Measurements from ENCODE around the gene RNF38.
"Not testable (repeated sequence)": the region's sequence is repeated elsewhere in the genome, so short reads cannot be mapped to it uniquely, and the experiment has no call there.

RNF38 gene

DNA sequence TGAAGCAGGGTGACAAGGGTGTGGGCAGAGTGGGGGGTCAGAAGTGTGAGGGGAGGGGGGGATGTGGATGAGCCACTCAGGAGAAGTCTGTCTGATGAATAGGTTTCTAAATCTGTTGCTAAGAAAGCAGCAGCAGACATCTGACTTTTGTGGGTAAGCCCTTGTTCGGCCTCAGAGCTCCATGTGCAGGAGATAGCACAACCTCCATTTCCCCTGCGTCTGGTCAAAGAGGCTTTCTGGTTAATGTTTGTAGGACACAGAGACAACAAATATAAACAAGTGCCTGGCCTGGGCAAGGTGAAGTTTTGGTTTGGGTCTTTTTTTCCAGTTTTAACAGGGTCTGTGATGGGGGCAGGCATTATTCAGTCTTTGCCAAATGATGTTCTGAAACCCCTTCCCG, 84.8 kb downstream of the RNF38 start:
- H3K36me3 ChIP-seq (ENCODE audit: control insufficient read depth in 1 of 2, insufficient read depth in 2 of 2, low read length in 2 of 2): no peaks in the 10 kb centered on the region
- no peaks in the 10 kb centered on the region for H3K27me3 ChIP-seq (ENCODE audit: low read depth, low read length)
- H3K4me3 ChIP-seq (ENCODE audit: low read depth in 1 of 2, low read length in 2 of 2): no peak overlapping the region
- no peak overlapping the region for H3K27ac ChIP-seq (ENCODE audit: low read length)
- no peaks in the 10 kb centered on the region for H3K4me1 ChIP-seq (ENCODE audit: control insufficient read depth in 1 of 2, insufficient read depth in 2 of 2, low read length in 2 of 2)
- H3K9me3 ChIP-seq (ENCODE audit: control insufficient read depth in 1 of 2, low read length in 2 of 2): no peaks in the 10 kb centered on the region

DNA sequence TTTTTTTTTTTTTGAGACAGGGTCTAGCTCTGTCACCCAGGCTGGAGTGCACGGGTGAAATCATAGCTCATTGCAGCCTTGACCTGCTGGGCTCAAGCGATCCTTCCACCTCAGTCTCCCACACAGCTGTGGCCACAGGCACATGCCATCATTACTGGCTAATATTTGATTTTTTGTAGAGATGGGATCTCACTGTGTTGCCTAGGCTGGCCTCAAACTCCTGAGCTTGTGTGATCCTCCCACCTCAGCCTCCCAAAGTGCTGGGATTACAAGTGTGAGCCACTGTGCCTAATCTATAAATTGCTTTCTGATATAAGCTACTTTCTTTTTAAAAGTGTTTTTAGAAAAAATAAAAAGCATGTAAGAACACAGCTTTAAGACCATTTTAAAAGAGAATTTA, 85.3 kb downstream of the RNF38 start:
- Histone ChIP-seq H3K36me3 (ENCODE audit: control insufficient read depth in 1 of 2, insufficient read depth in 2 of 2, low read length in 2 of 2) (no peaks in the 10 kb centered on the region), H3K4me1 (ENCODE audit: control insufficient read depth in 1 of 2, insufficient read depth in 2 of 2, low read length in 2 of 2) (no peaks in the 10 kb centered on the region), H3K9me3 (ENCODE audit: control insufficient read depth in 1 of 2, low read length in 2 of 2) (no peaks in the 10 kb centered on the region), H3K4me3 (ENCODE audit: low read depth in 1 of 2, low read length in 2 of 2) (no peak overlapping the region), H3K27me3 (ENCODE audit: low read depth, low read length) (no peaks in the 10 kb centered on the region), H3K27ac (ENCODE audit: low read length) (no peak overlapping the region)

DNA sequence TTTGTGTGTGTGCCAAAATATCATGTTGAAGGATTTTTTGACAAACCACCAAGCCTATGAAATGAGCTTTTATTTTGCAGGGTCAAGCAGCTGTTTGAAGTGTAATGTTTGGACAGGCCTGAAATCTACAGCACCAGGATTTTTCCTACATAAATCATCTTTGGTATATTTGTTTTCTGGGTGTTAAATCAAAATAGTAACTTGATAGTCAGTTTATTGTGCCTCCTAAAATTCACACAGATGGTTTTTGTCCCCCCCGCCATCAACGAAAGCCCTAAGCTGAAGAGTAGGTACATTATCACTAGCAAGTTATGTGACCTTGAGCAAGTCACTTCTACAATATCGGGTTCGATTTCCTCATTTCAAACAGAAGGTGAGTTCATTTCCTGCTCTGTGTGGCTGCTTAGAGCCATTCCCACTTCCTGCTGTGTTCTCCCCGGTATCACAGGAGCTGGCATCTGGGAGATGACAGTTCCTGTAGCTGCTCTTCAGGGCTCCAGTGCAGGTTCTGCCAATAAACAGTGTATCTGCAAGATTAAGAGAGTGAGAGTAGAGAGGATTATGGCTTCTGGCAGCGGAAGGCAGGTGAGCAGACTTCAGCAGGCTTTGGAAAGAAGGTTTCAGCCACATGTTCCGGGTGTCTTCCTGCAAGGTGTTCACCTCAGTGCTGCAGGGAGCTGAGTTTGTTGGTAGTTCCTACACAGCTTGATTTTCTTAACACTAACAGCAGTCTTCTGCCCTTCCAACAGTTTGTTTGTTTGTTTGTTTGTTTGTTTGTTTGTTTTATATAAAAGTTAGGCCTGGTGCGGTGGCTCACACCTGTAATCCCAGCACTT, 93.4 kb downstream of the RNF38 start:
- Histone ChIP-seq H3K27me3 (ENCODE audit: low read depth, low read length) (no peaks in the 10 kb centered on the region), H3K4me1 (ENCODE audit: control insufficient read depth in 1 of 2, insufficient read depth in 2 of 2, low read length in 2 of 2) (no peaks in the 10 kb centered on the region), H3K27ac (ENCODE audit: low read length) (no peak overlapping the region), H3K36me3 (ENCODE audit: control insufficient read depth in 1 of 2, insufficient read depth in 2 of 2, low read length in 2 of 2) (no peaks in the 10 kb centered on the region), H3K4me3 (ENCODE audit: low read depth in 1 of 2, low read length in 2 of 2) (no peak overlapping the region), H3K9me3 (ENCODE audit: control insufficient read depth in 1 of 2, low read length in 2 of 2) (no peaks in the 10 kb centered on the region)

DNA sequence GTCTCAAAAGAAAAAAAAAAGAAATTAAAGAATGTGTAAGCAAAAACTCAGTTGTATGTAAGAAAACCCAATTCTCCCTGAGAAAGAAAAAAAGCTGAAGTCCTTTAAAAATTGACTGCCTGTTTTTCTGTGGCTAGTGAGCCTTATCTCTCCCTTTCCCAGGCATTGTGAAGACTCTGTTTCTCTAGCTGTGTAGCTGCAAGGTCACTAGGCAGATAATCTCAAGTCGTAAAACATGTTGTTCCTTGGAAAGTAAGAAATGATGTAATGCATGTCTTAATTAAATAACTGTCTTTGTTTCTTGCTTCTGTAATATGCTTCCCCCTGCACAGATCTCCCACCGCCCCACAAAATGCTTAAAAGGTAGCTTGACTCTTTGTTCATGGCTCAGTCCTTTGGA, 95.7 kb downstream of the RNF38 start:
- H3K27me3 ChIP-seq (ENCODE audit: low read depth, low read length); H3K4me3 ChIP-seq (ENCODE audit: low read depth in 1 of 2, low read length in 2 of 2); H3K9me3 ChIP-seq (ENCODE audit: control insufficient read depth in 1 of 2, low read length in 2 of 2); H3K36me3 ChIP-seq (ENCODE audit: control insufficient read depth in 1 of 2, insufficient read depth in 2 of 2, low read length in 2 of 2); H3K4me1 ChIP-seq (ENCODE audit: control insufficient read depth in 1 of 2, insufficient read depth in 2 of 2, low read length in 2 of 2); H3K27ac ChIP-seq (ENCODE audit: low read length): not testable (repeated sequence)

DNA sequence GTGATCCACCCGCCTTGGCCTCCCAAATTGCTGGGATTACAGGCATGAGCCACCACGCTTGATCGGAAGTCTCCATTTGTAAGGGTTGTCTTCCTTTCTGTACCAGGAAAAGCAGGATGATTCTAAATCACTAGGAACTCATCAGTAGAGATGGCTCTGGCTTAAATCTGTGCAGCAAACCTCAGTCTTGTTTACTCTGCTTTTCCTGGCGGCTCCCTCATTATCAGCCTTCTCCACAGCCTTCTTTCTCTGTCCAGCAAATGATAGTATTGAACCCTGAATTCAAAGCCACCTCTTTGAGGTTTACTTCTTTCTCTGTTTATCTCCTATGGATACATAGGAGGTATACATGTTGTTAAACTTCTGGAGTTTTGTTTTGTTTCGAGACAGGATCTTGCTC, 98.8 kb downstream of the RNF38 start:
- H3K4me1 ChIP-seq (ENCODE audit: control insufficient read depth in 1 of 2, insufficient read depth in 2 of 2, low read length in 2 of 2): no peaks in the 10 kb centered on the region
- no peak overlapping the region for H3K27ac ChIP-seq (ENCODE audit: low read length)
- no peaks in the 10 kb centered on the region for H3K36me3 ChIP-seq (ENCODE audit: control insufficient read depth in 1 of 2, insufficient read depth in 2 of 2, low read length in 2 of 2)
- H3K9me3 ChIP-seq (ENCODE audit: control insufficient read depth in 1 of 2, low read length in 2 of 2): no peaks in the 10 kb centered on the region
- no peaks in the 10 kb centered on the region for H3K27me3 ChIP-seq (ENCODE audit: low read depth, low read length)
- H3K4me3 ChIP-seq (ENCODE audit: low read depth in 1 of 2, low read length in 2 of 2): no peak overlapping the region

DNA sequence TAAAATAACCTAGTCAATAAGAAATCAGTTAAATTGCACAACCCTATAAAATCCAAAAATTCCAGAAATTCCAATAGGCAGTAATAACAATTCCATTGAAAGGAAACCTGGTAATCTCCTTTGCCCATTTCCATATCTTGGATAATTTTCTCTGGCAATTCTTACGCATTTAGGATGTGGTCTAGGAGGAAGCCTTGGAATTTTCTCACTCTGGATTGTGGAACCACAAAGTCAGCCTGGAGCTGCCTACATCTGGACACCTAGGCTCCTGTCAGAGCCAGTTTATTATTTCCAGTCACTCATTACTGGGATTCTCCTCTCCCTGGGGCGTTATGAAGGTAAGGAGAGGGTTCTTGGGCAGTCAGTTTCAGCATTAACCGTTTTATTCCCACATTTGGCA, 101.5 kb downstream of the RNF38 start:
- H3K4me1 ChIP-seq (ENCODE audit: control insufficient read depth in 1 of 2, insufficient read depth in 2 of 2, low read length in 2 of 2): no peaks in the 10 kb centered on the region
- no peak overlapping the region for H3K27ac ChIP-seq (ENCODE audit: low read length)
- no peak overlapping the region for H3K4me3 ChIP-seq (ENCODE audit: low read depth in 1 of 2, low read length in 2 of 2)
- H3K9me3 ChIP-seq (ENCODE audit: control insufficient read depth in 1 of 2, low read length in 2 of 2): no peaks in the 10 kb centered on the region
- no peaks in the 10 kb centered on the region for H3K36me3 ChIP-seq (ENCODE audit: control insufficient read depth in 1 of 2, insufficient read depth in 2 of 2, low read length in 2 of 2)
- H3K27me3 ChIP-seq (ENCODE audit: low read depth, low read length): no peaks in the 10 kb centered on the region

DNA sequence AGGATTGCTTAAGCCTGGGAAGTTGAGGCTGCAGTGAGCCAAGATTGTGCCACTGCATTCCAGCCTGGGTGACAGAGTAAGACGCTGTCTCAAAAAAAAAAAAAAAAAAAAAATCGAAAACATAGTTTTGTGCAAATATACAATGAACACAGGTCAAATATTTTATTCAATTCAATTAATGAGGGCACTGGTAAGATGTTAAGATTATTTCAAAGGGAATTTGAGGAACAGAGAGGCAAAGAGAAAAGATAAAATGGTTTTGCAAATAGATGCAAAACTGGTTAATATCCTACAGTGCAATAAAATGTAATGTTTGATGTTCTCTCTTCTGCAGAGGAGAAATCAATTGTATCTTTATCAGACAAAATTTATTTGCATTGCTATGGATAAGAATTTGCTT, 102.3 kb downstream of the RNF38 start:
- H3K36me3 ChIP-seq (ENCODE audit: control insufficient read depth in 1 of 2, insufficient read depth in 2 of 2, low read length in 2 of 2): no peaks in the 10 kb centered on the region
- no peaks in the 10 kb centered on the region for H3K27me3 ChIP-seq (ENCODE audit: low read depth, low read length)
- H3K9me3 ChIP-seq (ENCODE audit: control insufficient read depth in 1 of 2, low read length in 2 of 2): no peaks in the 10 kb centered on the region
- no peak overlapping the region for H3K27ac ChIP-seq (ENCODE audit: low read length)
- no peaks in the 10 kb centered on the region for H3K4me1 ChIP-seq (ENCODE audit: control insufficient read depth in 1 of 2, insufficient read depth in 2 of 2, low read length in 2 of 2)
- H3K4me3 ChIP-seq (ENCODE audit: low read depth in 1 of 2, low read length in 2 of 2): no peak overlapping the region

DNA sequence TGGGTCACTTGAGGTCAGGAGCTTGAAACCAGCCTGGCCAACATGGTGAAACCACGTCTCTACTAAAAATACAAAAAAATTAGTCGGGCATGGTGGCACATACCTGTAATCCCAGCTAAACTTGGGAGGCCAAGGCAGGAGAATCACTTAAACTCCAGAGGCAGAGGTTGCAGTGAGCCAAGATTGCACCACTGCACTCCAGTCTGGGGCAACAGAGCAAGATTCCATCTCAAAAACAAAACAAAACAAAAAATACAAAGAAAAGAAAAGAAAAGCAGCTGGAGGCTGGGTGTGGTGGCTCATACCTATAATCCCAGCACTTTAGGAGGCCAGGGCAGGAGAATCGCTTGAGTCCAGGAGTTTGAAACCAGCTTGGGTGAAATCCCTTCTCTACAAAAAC, 105.1 kb downstream of the RNF38 start:
- not testable (repeated sequence) for H3K4me3 ChIP-seq (ENCODE audit: low read depth in 1 of 2, low read length in 2 of 2); H3K4me1 ChIP-seq (ENCODE audit: control insufficient read depth in 1 of 2, insufficient read depth in 2 of 2, low read length in 2 of 2); H3K27ac ChIP-seq (ENCODE audit: low read length); H3K9me3 ChIP-seq (ENCODE audit: control insufficient read depth in 1 of 2, low read length in 2 of 2); H3K36me3 ChIP-seq (ENCODE audit: control insufficient read depth in 1 of 2, insufficient read depth in 2 of 2, low read length in 2 of 2); H3K27me3 ChIP-seq (ENCODE audit: low read depth, low read length)

DNA sequence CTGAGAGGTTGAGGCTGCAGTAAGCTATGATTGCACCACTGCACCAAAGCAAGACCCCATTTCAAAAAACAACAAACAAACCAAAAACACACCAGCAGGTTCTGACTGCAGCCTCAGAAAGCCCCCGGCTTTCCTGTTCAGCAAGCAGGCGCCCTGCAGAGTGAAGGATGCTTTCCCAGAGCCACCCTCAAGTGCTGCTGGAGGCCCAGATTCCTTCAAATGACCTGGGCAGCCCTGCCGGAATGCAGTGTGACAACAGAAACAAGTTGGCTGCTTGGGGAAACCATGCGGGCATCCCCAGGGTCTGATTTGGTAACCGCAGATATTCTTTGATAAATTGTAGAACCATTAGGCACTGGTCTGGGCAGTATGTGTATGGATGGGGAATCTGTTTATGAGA, 106.2 kb downstream of the RNF38 start:
- Histone ChIP-seq H3K27ac (ENCODE audit: low read length) (no peak overlapping the region), H3K36me3 (ENCODE audit: control insufficient read depth in 1 of 2, insufficient read depth in 2 of 2, low read length in 2 of 2) (no peaks in the 10 kb centered on the region), H3K4me1 (ENCODE audit: control insufficient read depth in 1 of 2, insufficient read depth in 2 of 2, low read length in 2 of 2) (no peaks in the 10 kb centered on the region), H3K4me3 (ENCODE audit: low read depth in 1 of 2, low read length in 2 of 2) (no peak overlapping the region), H3K9me3 (ENCODE audit: control insufficient read depth in 1 of 2, low read length in 2 of 2) (no peaks in the 10 kb centered on the region), H3K27me3 (ENCODE audit: low read depth, low read length) (no peaks in the 10 kb centered on the region)

DNA sequence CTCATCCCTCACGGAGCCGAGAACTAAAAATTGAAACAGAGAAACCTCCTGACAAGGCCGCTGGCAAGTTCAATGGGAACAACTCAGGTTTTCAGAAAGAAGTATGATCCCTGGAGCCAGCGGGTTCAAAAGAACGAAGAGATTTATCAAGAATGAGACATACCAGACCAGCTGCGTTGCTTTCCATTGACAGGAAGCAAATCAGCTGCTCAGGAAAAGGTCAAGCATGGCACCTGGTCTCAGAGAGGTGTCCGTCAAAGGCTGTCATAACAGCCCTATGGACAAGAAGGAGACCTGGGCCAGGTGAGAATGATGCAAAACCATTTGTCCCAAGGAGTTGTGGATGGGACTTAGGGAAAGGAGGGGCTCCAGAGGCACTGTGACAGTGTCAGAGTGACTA, 106.9 kb downstream of the RNF38 start:
- no peak overlapping the region for H3K27ac ChIP-seq (ENCODE audit: low read length)
- no peak overlapping the region for H3K4me3 ChIP-seq (ENCODE audit: low read depth in 1 of 2, low read length in 2 of 2)
- H3K4me1 ChIP-seq (ENCODE audit: control insufficient read depth in 1 of 2, insufficient read depth in 2 of 2, low read length in 2 of 2): no peaks in the 10 kb centered on the region
- no peaks in the 10 kb centered on the region for H3K27me3 ChIP-seq (ENCODE audit: low read depth, low read length)
- no peaks in the 10 kb centered on the region for H3K9me3 ChIP-seq (ENCODE audit: control insufficient read depth in 1 of 2, low read length in 2 of 2)
- H3K36me3 ChIP-seq (ENCODE audit: control insufficient read depth in 1 of 2, insufficient read depth in 2 of 2, low read length in 2 of 2): no peaks in the 10 kb centered on the region

DNA sequence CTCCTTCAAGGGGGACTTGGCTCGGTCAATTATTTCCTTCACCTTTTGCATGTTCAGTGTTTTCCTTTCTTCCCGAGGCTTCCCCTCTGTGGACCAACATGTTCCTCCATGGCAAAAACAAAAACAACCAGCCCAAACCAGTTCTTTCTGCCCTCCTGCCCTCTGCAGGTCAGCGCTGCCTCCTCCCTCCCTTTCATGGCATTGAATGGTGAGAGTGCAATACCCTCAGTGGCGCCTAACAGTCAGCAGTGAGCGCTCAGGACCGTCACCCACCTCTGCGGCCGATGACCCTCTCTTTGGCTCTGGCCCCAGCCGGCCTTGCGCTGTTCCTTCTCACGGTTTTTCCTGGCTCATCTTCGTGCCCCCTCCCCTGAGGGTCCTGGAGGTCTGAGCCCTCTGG, 107.4 kb downstream of the RNF38 start:
- Histone ChIP-seq H3K4me3 (ENCODE audit: low read depth in 1 of 2, low read length in 2 of 2) (no peak overlapping the region), H3K9me3 (ENCODE audit: control insufficient read depth in 1 of 2, low read length in 2 of 2) (no peaks in the 10 kb centered on the region), H3K36me3 (ENCODE audit: control insufficient read depth in 1 of 2, insufficient read depth in 2 of 2, low read length in 2 of 2) (no peaks in the 10 kb centered on the region), H3K27ac (ENCODE audit: low read length) (no peak overlapping the region), H3K4me1 (ENCODE audit: control insufficient read depth in 1 of 2, insufficient read depth in 2 of 2, low read length in 2 of 2) (no peaks in the 10 kb centered on the region), H3K27me3 (ENCODE audit: low read depth, low read length) (no peaks in the 10 kb centered on the region)

DNA sequence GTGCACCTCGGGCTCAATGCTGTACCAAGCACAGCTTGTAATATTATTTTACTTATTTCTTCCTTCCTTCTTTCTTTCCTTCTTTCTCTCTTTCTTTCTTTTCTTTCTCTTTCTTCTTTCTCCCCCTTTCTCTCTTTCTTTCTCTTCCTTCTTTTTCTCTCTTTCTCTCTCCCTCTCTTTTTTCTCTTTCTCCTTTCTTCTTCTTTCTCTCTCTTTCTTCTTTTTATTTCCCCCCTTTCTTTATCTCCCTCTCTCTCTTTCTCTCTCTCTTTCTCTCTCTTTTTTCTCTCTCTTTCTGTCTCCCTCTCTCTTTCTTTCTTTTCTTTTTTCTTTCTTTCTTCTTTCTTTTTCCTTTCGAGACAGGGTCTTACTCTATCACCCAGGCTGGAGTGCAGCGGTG, 109.1 kb downstream of the RNF38 start:
- Histone ChIP-seq H3K27me3 (ENCODE audit: low read depth, low read length) (no peaks in the 10 kb centered on the region), H3K27ac (ENCODE audit: low read length) (no peak overlapping the region)

More for the DNA sequence above, 109.1 kb downstream of the RNF38 start:
- Histone ChIP-seq H3K4me3 (ENCODE audit: low read depth in 1 of 2, low read length in 2 of 2) (no peak overlapping the region), H3K36me3 (ENCODE audit: control insufficient read depth in 1 of 2, insufficient read depth in 2 of 2, low read length in 2 of 2) (no peaks in the 10 kb centered on the region), H3K9me3 (ENCODE audit: control insufficient read depth in 1 of 2, low read length in 2 of 2) (no peaks in the 10 kb centered on the region), H3K4me1 (ENCODE audit: control insufficient read depth in 1 of 2, insufficient read depth in 2 of 2, low read length in 2 of 2) (no peaks in the 10 kb centered on the region)
